CD4-positive, alpha-beta memory T cell (primary cell): ENCODE measurements around the gene NCR2. TPM values are rescaled to one million over a fixed set of nuclear protein-coding genes. Genes with fewer than 3 reads are reported as not detected.
A peak's percentile ranks its signal among the peaks of the same experiment; 100 is the strongest.

Source experiments
- CTCF ChIA-PET: fragments of 350-600 bp; sonication (Branson Sonifier 250); formaldehyde crosslinking; loops from one replicate; lab custom pipeline; 2021; ENCODE audit warnings: inconsistent platforms; ENCODE audit not compliant: partially characterized antibody; lab: Charles Lee
- POLR2A ChIA-PET: fragments of 350-600 bp; sonication (Branson Sonifier 250); formaldehyde crosslinking; loops from one replicate; lab custom pipeline; 2021; ENCODE audit not compliant: partially characterized antibody; lab: Charles Lee
- DNase-seq, 5 donors: peaks; one replicate each; pipeline versions ENCODE4 v3.0.0 to v3.0.0-alpha.2; 2020 to 2022; ENCODE audit warnings: mixed read lengths in 1 of 5
- H3K27ac ChIP-seq: one replicate; pipeline ENCODE4 v1.7.0; 2013; ENCODE audit warnings: low read depth, low read length
- H3K27me3 ChIP-seq: 2 replicates; pipeline ENCODE4 v1.7.0; 2013; ENCODE audit warnings: mild to moderate bottlenecking, low read length, moderate library complexity; ENCODE audit not compliant: insufficient read depth
- H3K36me3 ChIP-seq: 2 replicates; pipeline ENCODE4 v1.7.0; 2013; ENCODE audit warnings: mild to moderate bottlenecking, low read length, moderate library complexity; ENCODE audit not compliant: insufficient read depth
- H3K4me1 ChIP-seq: 2 replicates; pipeline ENCODE4 v1.7.0; 2013; ENCODE audit warnings: mild to moderate bottlenecking, low read length, moderate library complexity; ENCODE audit not compliant: insufficient read depth
- H3K4me3 ChIP-seq, 2 donors: one replicate each; pipeline ENCODE4 v1.7.0; 2013; ENCODE audit warnings: low read length in 2 of 2, mild to moderate bottlenecking in 1 of 2
- H3K9me3 ChIP-seq, 2 donors: one replicate each; pipeline ENCODE4 v1.7.0; 2013; ENCODE audit warnings: low read length in 2 of 2, control low read depth in 1 of 2; ENCODE audit not compliant: control insufficient read depth in 1 of 2
- H3K27ac Mint-ChIP-seq, 7 donors: one replicate each; pipeline ENCODE4 v1.8.0; 2020 to 2021; ENCODE audit warnings: mixed read lengths in 7 of 7, mild to moderate bottlenecking in 6 of 7, inconsistent platforms in 3 of 7, moderate library complexity in 3 of 7
- H3K27me3 Mint-ChIP-seq, 2 donors: one replicate each; pipeline ENCODE4 v1.8.0; 2020 to 2021; ENCODE audit warnings: mixed read lengths in 2 of 2
- H3K36me3 Mint-ChIP-seq, 2 donors: one replicate each; pipeline ENCODE4 v1.8.0; 2020 to 2021; ENCODE audit warnings: mixed read lengths in 2 of 2, inconsistent platforms in 1 of 2, mild to moderate bottlenecking in 1 of 2
- H3K4me1 Mint-ChIP-seq, 4 donors: one replicate each; pipeline ENCODE4 v1.8.0; 2020 to 2021; ENCODE audit warnings: mixed read lengths in 4 of 4, mild to moderate bottlenecking in 1 of 4
- H3K4me3 Mint-ChIP-seq, 8 donors: one replicate each; pipeline ENCODE4 v1.8.0; 2020 to 2021; ENCODE audit warnings: mixed read lengths in 8 of 8, mild to moderate bottlenecking in 7 of 8, moderate library complexity in 6 of 8, inconsistent platforms in 3 of 8
- H3K9me3 Mint-ChIP-seq, 8 donors: one replicate each; pipeline ENCODE4 v1.8.0; 2020 to 2021; ENCODE audit warnings: mixed read lengths in 8 of 8, mild to moderate bottlenecking in 5 of 8, inconsistent platforms in 3 of 8, moderate library complexity in 1 of 8
- intact Hi-C: fragments of 100-400 bp; cut with micrococcal nuclease; formaldehyde crosslinking; loops from one replicate; pipeline ENCODE4 v1.15.1; 2023
- polyA plus RNA-seq, 2 donors: library from polyadenylated mRNA; unstranded; fragments of 300-500 nt; fragmentation: Illumina TruSeq; gene quantifications; one replicate each; pipeline ENCODE4 v1.2.3, GENCODE V29; 2021
- total RNA-seq, 2 experiments: library from RNA; stranded (reverse); gene quantifications; one replicate each; pipeline ENCODE4 v1.2.3, GENCODE V29; 2021

The NCR2 gene
- total and polyA plus RNA-seq, 4 experiments from 2014 or later: not detected

DNA sequence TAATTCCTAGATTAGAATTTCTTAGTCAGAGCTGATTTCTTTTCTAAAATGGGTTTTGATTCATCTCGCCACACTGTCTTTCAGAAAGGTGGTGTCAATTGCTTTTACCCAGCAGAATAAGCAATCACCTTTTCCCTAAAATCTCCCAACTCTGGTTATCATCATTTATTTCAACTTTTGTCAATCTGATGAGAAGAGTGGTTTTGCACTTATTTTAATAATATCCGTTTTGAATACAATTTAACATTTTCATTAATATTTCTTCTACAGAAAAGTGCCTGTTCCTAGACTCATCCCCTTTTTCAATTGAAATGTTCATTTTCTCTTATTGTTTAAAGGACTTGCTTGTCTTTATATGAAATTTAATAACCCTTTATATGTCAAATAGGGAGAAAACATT is 8.2 kb upstream of the NCR2 start:
- no peaks in the 10 kb centered on the region for H3K36me3 Mint-ChIP-seq
- Histone ChIP-seq H3K4me3 (no peak overlapping the region), H3K9me3 (no peaks in the 10 kb centered on the region), H3K27me3 (no peaks in the 10 kb centered on the region), H3K27ac (no peak overlapping the region), H3K36me3 (no peaks in the 10 kb centered on the region), H3K4me1 (peaks cover 5% of the 10 kb centered on the region)
- CTCF ChIA-PET: no interaction called here
- H3K27me3 Mint-ChIP-seq: peaks cover 9 to 12% of the 10 kb centered on the region in 2 donors
- no peak overlapping the region for H3K4me3 Mint-ChIP-seq
- no peaks in the 10 kb centered on the region for H3K9me3 Mint-ChIP-seq
- intact Hi-C loops: no loop called here
- peaks cover 0 to 4% (median 3%) of the 10 kb centered on the region in 4 donors for H3K4me1 Mint-ChIP-seq
- no peak for DNase-seq
- no peak overlapping the region for H3K27ac Mint-ChIP-seq
- POLR2A ChIA-PET: no interaction called here

DNA sequence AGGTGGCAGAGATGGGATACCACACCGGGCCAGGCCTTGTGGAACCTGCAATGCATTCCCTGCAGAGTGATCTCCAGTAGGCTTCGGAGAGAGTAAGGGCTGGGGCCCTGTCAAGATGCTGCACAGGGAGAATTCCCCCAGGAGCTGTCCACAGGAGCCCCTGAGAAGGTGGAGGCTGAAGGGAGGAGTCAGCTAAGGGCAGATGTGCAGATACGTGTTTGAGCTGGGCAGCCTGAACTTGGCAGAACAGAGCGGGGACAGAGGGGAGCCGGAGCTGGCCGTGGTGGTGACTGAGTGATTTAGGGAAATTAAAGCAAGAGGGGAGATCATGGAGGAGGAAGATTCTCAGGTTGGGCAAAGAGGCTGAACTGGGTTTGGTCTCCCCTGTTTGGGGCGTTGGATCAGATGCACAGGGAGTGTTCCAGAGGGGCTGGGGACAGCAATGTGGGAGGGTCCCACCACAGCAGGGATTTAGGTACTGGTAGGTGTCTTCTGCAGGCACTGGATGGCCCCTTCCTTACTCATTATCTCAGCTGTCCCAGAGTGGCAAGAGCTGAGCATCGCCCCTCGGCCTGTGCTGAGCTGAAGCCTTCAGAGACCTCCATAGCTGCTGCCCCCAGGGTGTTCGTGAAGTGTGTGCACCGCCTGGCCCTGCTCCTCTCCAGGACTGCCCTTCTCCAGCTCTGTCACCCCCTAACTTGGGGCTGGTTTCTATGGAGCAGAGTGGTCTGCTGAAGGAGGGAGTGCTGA is 3.8 kb upstream of the NCR2 start:
- H3K9me3 ChIP-seq: no peaks in the 10 kb centered on the region
- Mint-ChIP-seq H3K27me3 (peaks cover 3 to 7% of the 10 kb centered on the region in 2 donors), H3K9me3 (no peaks in the 10 kb centered on the region), H3K4me3 (peak overlapping the region in 1 of 8 donors; percentile 17), H3K4me1 (peaks cover 8 to 38% (median 20%) of the 10 kb centered on the region in 4 donors), H3K36me3 (no peaks in the 10 kb centered on the region), H3K27ac (peak overlapping the region in 4 of 7 donors; percentile 42 to 68 (median 52))
- H3K4me1 ChIP-seq: peaks cover 31% of the 10 kb centered on the region
- CTCF ChIA-PET: interaction anchor here (1.4 to 5.9 kb wide), 2 partner anchors 12 to 16 kb away, joined by 4 to 43 read pairs; no protein-coding TSS in a partner anchor
- DNase-seq: no peak
- H3K36me3 ChIP-seq: no peaks in the 10 kb centered on the region
- H3K27ac ChIP-seq: no peak overlapping the region
- no peak overlapping the region for H3K4me3 ChIP-seq
- POLR2A ChIA-PET: no interaction called here
- H3K27me3 ChIP-seq: no peaks in the 10 kb centered on the region
- intact Hi-C loops: no loop called here

- Mint-ChIP-seq H3K36me3 (no peaks in the 10 kb centered on the region), H3K27ac (peak overlapping the region in 4 of 7 donors; percentile 25 to 68 (median 52)), H3K9me3 (no peaks in the 10 kb centered on the region), H3K27me3 (peaks cover 3% of the 10 kb centered on the region in 2 donors), H3K4me1 (peaks cover 8 to 38% (median 20%) of the 10 kb centered on the region in 4 donors), H3K4me3 (no peak overlapping the region)
- Histone ChIP-seq H3K27ac (no peak overlapping the region), H3K27me3 (no peaks in the 10 kb centered on the region), H3K4me3 (no peak overlapping the region), H3K9me3 (no peaks in the 10 kb centered on the region), H3K36me3 (no peaks in the 10 kb centered on the region), H3K4me1 (peaks cover 31% of the 10 kb centered on the region)
- intact Hi-C loops: no loop called here
- no peak for DNase-seq
- CTCF ChIA-PET: interaction anchor here (1.4 to 5.9 kb wide), 2 partner anchors 13 to 17 kb away, joined by 4 to 43 read pairs; no protein-coding TSS in a partner anchor
- POLR2A ChIA-PET: no interaction called here
Measured at GRCh38 chr6:41332241-41332640, 3.2 kb upstream of the NCR2 start.

- Mint-ChIP-seq H3K9me3 (no peaks in the 10 kb centered on the region), H3K27me3 (peaks cover 0 to 5% of the 10 kb centered on the region in 2 donors), H3K4me3 (peak overlapping the region in 1 of 8 donors; percentile 57), H3K4me1 (peaks cover 8 to 38% (median 20%) of the 10 kb centered on the region in 4 donors), H3K36me3 (no peaks in the 10 kb centered on the region), H3K27ac (peak overlapping the region in 6 of 7 donors; percentile 70 to 97 (median 82))
- no peak for DNase-seq
- POLR2A ChIA-PET: no interaction called here
- H3K36me3 ChIP-seq: no peaks in the 10 kb centered on the region
- CTCF ChIA-PET: interaction anchor here (0.9 to 5.9 kb wide), 5 partner anchors 14 to 35 kb away, joined by 3 to 43 read pairs (median 4); no protein-coding TSS in a partner anchor
- no peaks in the 10 kb centered on the region for H3K27me3 ChIP-seq
- H3K4me3 ChIP-seq: no peak overlapping the region
- H3K27ac ChIP-seq: no peak overlapping the region
- intact Hi-C loops: no loop called here
- peaks cover 31% of the 10 kb centered on the region for H3K4me1 ChIP-seq
- no peaks in the 10 kb centered on the region for H3K9me3 ChIP-seq
Measured at GRCh38 chr6:41332842-41333736, 2.3 kb upstream of the NCR2 start.

DNA sequence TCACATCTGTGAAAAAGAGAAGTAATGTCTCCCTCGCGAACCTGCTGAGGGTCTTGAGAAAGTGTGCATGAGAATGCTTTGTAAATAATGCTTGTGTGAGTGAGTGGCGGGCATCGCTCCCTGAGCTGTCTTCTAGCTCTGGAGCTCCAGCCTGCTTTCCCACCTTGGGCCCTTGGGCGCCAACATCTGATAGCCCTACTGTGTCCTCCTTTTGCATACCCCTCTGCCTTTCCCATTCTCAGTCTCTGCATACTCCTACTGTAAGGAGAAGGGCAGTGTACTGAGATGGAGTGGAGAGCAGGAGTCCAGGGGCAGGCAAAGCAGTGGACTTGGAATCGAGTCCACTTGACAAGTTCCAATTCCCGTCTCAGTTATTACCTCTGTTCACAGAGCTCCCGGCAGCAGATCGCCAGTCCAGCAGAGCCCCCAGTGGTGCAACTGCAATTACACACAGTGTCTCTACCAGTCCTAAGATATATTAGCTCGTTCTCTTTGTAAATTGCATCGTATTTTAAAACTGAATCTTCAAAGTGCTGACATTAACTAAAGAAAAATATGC is 847 bp upstream of the NCR2 start:
- no peak for DNase-seq
- no peaks in the 10 kb centered on the region for H3K9me3 Mint-ChIP-seq
- H3K4me3 Mint-ChIP-seq: peak overlapping the region in 4 of 8 donors; percentile 11 to 67 (median 58)
- peaks cover 31% of the 10 kb centered on the region for H3K4me1 ChIP-seq
- no peak overlapping the region for H3K27ac ChIP-seq
- CTCF ChIA-PET: interaction anchor here (0.7 to 5.9 kb wide), 8 partner anchors 11 to 128 kb away, joined by 3 to 43 read pairs (median 3); no protein-coding TSS in a partner anchor
- POLR2A ChIA-PET: interaction anchor here (1.7 kb wide), 1 partner anchor 11 kb away, joined by 6 read pairs; no protein-coding TSS in a partner anchor
- no peaks in the 10 kb centered on the region for H3K36me3 ChIP-seq
- intact Hi-C loops: no loop called here
- peaks cover 0 to 2% of the 10 kb centered on the region in 2 donors for H3K27me3 Mint-ChIP-seq
- H3K4me3 ChIP-seq: no peak overlapping the region
- H3K36me3 Mint-ChIP-seq: no peaks in the 10 kb centered on the region
- H3K4me1 Mint-ChIP-seq: peaks cover 8 to 38% (median 20%) of the 10 kb centered on the region in 4 donors
- H3K9me3 ChIP-seq: no peaks in the 10 kb centered on the region
- peak overlapping the region; percentile 51 to 97 (median 89) for H3K27ac Mint-ChIP-seq
- H3K27me3 ChIP-seq: no peaks in the 10 kb centered on the region

DNA sequence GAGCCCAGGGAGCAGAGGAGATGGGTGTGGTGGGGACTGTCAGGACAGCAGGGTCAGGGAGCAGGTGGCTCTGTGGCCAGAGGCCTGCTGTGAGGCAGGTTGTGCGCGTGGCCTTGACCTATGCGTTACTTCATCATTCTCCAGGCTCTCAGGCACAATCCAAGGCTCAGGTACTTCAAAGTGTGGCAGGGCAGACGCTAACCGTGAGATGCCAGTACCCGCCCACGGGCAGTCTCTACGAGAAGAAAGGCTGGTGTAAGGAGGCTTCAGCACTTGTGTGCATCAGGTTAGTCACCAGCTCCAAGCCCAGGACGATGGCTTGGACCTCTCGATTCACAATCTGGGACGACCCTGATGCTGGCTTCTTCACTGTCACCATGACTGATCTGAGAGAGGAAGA is 535 bp downstream of the NCR2 start:
- Histone ChIP-seq H3K27me3 (no peaks in the 10 kb centered on the region), H3K36me3 (no peaks in the 10 kb centered on the region), H3K4me3 (no peak overlapping the region), H3K4me1 (peaks cover 31% of the 10 kb centered on the region), H3K27ac (no peak overlapping the region), H3K9me3 (no peaks in the 10 kb centered on the region)
- Mint-ChIP-seq H3K27me3 (peaks cover 0 to 4% of the 10 kb centered on the region in 2 donors), H3K4me3 (no peak overlapping the region), H3K9me3 (no peaks in the 10 kb centered on the region), H3K4me1 (peaks cover 8 to 38% (median 20%) of the 10 kb centered on the region in 4 donors), H3K36me3 (no peaks in the 10 kb centered on the region), H3K27ac (peak overlapping the region in 4 of 7 donors; percentile 24 to 55 (median 34))
- intact Hi-C loops: no loop called here
- ChIA-PET CTCF (interaction anchor here (1.4 kb wide), 1 partner anchor 37 kb away, joined by 3 read pairs; no protein-coding TSS in a partner anchor), POLR2A (no interaction called here)
- no peak for DNase-seq
